Glomerular visceral epithelial cell (primary cell): Measurements from ENCODE around the gene ZSCAN16.

ENCODE experiments used
- DNase-seq: peaks from one replicate; pipeline ENCODE4 v3.0.0-alpha.2; 2016; ENCODE audit errors: extremely low spot score

ZSCAN16 gene

DNA sequence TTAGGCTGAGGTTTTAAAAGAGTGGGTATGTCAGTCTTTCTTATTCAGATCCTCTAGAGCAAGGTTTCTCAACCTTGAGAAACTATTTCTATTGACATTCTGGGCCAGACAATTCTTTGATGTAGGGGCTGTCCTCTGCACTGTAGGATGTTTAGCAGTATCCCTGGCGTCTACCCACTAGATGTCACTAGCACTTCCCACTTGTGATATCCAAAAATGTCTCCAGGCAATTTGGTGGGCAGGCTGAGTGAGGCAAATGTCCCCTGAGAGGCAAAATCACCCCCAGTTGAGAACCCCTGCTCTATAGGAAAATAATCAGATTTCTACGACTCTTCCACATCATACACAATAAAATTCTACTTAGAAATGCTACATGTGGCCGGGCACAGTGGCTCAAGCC, 9.6 kb downstream of the ZSCAN16 start:
- DNase-seq, result peak; percentile 49

DNA sequence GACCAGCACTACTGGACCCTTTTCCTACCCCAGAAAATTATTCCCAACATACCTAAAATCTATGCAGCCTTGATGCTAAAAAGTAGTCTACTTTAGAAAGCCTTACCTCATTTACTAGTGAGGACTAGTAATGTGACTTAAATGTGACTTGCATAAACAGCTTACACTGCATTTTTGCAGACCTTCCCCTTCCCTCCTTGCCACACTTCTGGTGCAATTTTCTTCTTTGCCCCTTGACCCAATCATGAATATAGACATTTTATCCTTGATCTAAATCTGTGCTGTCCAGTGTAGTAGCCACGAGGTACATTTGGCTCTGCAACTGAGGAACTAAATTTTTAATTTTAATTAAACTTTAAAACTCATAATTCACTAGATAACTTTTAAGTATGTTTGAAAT, 10.3 kb downstream of the ZSCAN16 start:
- no peak for DNase-seq

DNA sequence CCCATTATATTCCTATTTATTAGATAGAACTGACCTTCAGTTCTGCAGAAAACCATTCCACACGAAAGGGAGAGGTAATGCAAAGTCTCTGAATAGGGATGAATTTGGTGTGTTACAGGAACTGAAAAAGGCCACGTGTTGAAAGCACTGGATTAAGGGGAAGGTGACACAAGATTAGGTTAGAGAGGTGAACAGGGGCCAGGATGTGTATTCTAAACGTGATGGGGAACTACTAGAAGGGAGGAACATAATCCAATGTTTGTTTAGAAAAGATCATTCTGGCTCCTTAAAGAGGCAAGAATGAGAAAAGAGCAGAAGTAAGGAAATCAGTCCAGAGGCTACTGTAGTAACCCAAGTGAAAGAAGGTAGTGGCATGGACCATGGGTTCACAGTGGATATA, 11.0 kb downstream of the ZSCAN16 start:
- DNase-seq, result no peak

GRCh38 chr6:28136585-28137504, 12.4 kb downstream of the ZSCAN16 start:
- peak; percentile 95 for DNase-seq

DNA sequence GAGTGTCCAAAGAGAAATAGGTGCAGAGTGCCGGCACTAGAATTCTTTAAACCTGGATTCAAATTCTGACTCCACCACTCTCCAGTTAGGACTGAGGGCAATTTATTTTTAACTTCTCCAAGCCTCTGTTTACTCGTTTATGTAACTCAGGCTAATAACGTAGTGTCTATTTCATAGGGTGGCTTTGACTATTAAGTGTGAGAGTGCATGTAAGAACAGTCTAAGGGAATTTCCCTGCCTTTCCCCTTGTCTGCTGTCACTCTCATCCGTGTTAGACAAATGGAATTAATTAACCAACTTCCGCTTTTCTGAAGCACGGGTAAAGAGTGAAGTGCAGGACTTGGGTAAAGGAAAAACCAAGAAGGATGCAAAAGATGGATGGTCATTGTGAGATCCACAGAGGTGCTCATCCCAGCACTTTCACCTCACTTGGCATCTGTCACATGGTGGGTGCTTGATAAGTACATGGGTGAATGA, 13.1 kb downstream of the ZSCAN16 start:
- DNase-seq, result peak; percentile 58

DNA sequence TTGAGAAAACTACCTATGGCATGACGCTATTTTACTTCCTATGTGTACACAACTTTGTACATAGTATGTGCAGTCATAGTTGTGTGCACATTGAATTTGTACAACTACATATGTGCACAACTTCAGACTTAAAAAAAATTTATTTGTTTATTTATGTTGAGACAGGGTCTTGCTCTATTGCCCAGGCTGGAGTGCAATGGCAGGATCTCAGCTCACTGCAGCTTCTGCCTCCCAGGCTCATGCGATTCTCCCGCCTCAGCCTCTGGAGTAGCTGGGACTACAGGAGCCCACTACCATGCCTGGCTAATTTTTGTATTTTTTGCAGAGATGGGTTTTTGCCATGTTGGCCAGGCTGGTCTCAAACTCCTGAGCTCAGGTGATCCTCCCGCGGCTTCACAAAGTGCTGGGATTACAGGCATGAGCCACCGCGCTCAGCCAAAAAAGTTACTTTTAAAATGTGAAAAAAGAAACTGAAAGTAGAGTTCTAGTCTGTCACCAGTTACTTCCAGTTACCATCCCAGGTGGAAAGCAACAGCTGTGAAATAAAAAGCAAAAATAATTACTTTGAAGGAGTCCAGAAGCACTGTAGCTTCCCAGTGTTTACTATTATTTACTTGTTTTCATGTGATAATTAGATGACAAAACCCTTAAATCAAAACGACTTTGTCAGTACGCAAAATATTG, 15.6 kb downstream of the ZSCAN16 start:
- no peak for DNase-seq

GRCh38 chr6:28140616-28141015, 16.2 kb downstream of the ZSCAN16 start:
- DNase-seq, result no peak

- peak; percentile 91 for DNase-seq
These were observed 17.3 kb downstream of the ZSCAN16 start, which contains the start of gene ZKSCAN8 for GRCh38 chr6:28141500-28142329. ZKSCAN8 (plus strand) TSS chr6:28141883; CDS start chr6:28148408, 6,525 bp downstream.

- no peak for DNase-seq
These were observed 18.0 kb downstream of the ZSCAN16 start for GRCh38 chr6:28142446-28142845.

DNA sequence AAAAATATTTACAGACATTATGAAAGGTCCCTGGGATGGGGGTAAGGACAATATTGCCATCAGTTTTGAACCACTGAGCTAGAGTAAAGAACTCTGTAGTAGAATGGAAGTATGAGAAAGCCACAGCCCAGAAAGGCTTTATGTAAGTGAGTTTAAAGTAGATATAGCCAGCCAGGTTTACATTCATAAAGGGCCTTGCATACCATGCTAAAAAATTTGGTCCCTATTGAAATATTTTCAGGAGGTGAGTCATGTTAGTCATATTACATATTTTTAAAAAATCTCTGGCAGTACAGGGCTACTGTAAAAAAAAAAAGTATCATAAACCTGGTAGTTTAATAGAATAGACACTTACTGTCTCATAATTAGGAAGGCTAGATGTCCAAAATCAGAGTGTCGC, 20.8 kb downstream of the ZSCAN16 start:
- DNase-seq, result no peak

- DNase-seq, result no peak
These were observed 28.1 kb downstream of the ZSCAN16 start for GRCh38 chr6:28152531-28152930.

- DNase-seq, result no peak
These were observed 29.1 kb downstream of the ZSCAN16 start for GRCh38 chr6:28153546-28153945.

DNA sequence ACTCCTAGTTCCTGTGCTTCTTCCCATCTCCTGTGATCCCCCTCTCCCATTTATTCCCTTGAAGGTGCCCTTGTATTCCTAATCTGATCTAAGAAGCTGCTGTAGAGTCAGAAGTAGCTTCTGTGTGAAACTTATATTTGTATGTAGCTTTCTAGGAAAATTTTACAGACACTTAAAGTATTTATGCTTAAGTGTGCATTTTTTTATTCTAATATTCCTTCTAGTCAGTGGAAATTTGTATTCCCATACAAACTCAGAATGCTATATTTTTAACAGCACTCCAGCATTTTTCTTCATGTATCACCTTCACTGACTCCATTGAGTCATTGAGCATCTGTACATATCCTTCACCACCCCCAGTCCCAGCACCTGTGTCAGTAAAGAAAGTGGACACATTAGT, 29.9 kb downstream of the ZSCAN16 start:
- DNase-seq, result no peak

- DNase-seq, result no peak
These were observed 33.9 kb downstream of the ZSCAN16 start for GRCh38 chr6:28158318-28158717.

GRCh38 chr6:28159029-28159607, 34.7 kb downstream of the ZSCAN16 start:
- no peak for DNase-seq

DNA sequence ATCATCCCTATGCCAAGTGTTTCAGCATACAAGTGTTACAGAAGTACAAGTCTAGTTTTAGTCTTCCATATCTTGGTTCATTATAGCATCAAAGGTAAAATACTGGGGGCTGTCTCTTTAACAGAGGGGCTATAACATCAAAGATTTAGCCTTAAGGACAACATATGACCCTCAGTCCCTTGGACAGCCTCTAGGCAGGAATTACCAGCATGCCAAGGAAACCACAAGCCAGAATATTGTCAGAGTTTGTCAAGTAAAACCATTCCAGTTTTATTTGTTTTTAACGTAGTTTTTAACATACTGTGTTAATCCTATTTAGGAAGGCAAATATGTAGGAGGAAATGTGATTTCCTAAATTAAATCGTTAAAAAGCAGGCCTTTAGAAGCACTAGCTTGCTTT, 35.8 kb downstream of the ZSCAN16 start:
- DNase-seq, result no peak

- peak; percentile 74 for DNase-seq
These were observed 37.1 kb downstream of the ZSCAN16 start for GRCh38 chr6:28161410-28162079.

DNA sequence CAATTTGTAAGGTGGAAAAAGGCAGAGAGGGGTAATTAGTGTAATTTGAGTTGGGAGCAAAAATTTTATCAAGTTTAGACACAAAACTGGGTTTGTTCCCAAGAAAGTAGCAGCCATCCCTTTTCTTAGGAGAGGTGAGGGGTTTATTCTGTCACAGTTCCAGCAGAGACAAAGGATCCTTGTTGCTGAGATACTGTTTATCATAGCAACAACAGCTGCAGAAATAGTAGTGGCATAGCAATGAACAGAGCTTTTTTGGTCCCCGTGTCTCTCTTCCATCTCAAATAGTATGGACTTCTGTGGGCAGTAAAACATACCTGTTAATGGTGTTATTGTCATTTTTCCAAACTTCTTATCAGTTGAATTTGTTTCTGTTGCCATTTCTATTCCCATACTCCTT, 41.2 kb downstream of the ZSCAN16 start:
- no peak for DNase-seq

DNA sequence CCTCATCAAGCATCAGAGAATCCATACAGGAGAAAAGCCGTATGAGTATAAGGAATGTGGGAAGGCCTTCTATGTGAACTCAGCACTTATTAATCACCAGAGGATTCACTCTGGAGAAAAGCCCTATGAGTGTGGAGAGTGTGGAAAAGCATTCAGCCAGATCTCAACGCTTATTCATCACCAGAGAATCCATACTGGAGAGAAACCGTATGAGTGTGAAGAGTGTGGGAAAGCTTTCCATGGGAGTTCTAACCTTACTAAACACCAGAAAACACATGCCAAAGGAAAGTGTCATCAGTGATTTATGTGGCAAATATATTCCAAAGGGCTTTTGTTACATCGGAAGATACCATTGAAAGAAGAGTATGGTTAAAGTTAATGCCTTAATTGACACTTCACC, 42.7 kb downstream of the ZSCAN16 start:
- DNase-seq, result peak; percentile 89

- DNase-seq, result no peak
These were observed 43.5 kb downstream of the ZSCAN16 start for GRCh38 chr6:28167926-28168325.

GRCh38 chr6:28171271-28171670, 46.9 kb downstream of the ZSCAN16 start:
- no peak for DNase-seq
